Gastrocnemius medialis (tissue), 4 donors: ENCODE data around the gene MACROD2.

Source experiments
- CTCF ChIP-seq, 5 experiments: fragments of 450-650 bp in 3 of 5; fragments of 200-600 bp in 2 of 5; sonication (generic) in 2 of 5; IDR thresholded peaks in 4 of 5; conservative IDR thresholded peaks in 1 of 5; 1 replicate in 4 of 5; 2 replicates in 1 of 5; pipeline ENCODE4 v1.5.1; 2016 to 2019; ENCODE audit warnings: antibody characterized with exemption in 5 of 5, mild to moderate bottlenecking in 3 of 5, moderate library complexity in 3 of 5
- POLR2A ChIP-seq, 2 donors: fragments of 450-650 bp; IDR thresholded peaks; one replicate each; pipeline ENCODE4 v1.6.1; 2017; ENCODE audit warnings: antibody characterized with exemption in 2 of 2, mild to moderate bottlenecking in 2 of 2, moderate library complexity in 2 of 2

- TF ChIP-seq CTCF (IDR thresholded peaks at IDR 0.05 in 4 of 5, conservative IDR thresholded peaks at IDR 0.05 in 1 of 5) (no peak), POLR2A (IDR thresholded peaks at IDR 0.05) (no peak)
Measured at GRCh38 chr20:14706555-14706954, 711.2 kb downstream of the MACROD2 start.
